Natural killer cell treated with Interleukin-12 subunit alpha and Interleukin-12 subunit beta and Interleukin-15 and Interleukin-18, amount 100 ng/mL, for 72 hours (primary cell): Measurements from ENCODE around the gene FALEC. TPM values are rescaled to one million over a fixed set of nuclear protein-coding genes. Genes with fewer than 3 reads are reported as not detected.

Experiments used
- ATAC-seq, 2 donors: fragments of 150-1000 bp; cut with Tn5 transposase in 1 of 2; sonication (Bioruptor Pico), chemical (Tn5 transposase) in 1 of 2; 2 replicates each; pipeline ENCODE4 v1.10.0; 2021
- DNase-seq: peaks from one replicate; pipeline ENCODE4 v3.0.0; 2022; ENCODE audit warnings: low spot score
- H3K27ac Mint-ChIP-seq, 2 donors: 1 replicate in 1 of 2; 2 replicates in 1 of 2; pipeline ENCODE4 v1.8.0; 2022; ENCODE audit warnings: mixed read lengths in 2 of 2, mild to moderate bottlenecking in 1 of 2, moderate library complexity in 1 of 2
- H3K27me3 Mint-ChIP-seq, 2 donors: 1 replicate in 1 of 2; 2 replicates in 1 of 2; pipeline ENCODE4 v1.8.0; 2022; ENCODE audit warnings: mixed read lengths in 2 of 2
- H3K36me3 Mint-ChIP-seq: one replicate; pipeline ENCODE4 v1.8.0; 2022; ENCODE audit warnings: mixed read lengths
- H3K4me1 Mint-ChIP-seq, 2 donors: 1 replicate in 1 of 2; 2 replicates in 1 of 2; pipeline ENCODE4 v1.8.0; 2022; ENCODE audit warnings: low read depth in 2 of 2, mixed read lengths in 2 of 2, mild to moderate bottlenecking in 1 of 2
- H3K4me3 Mint-ChIP-seq: one replicate; pipeline ENCODE4 v1.8.0; 2022; ENCODE audit warnings: mixed read lengths
- H3K9me3 Mint-ChIP-seq: 2 replicates; pipeline ENCODE4 v1.8.0; 2022; ENCODE audit warnings: mixed read lengths
- total RNA-seq, 2 donors: library from RNA; stranded (reverse); gene quantifications; one replicate each; pipeline ENCODE4 v1.2.3, GENCODE V29; 2022

Gene FALEC
- total RNA-seq, 2 donors from 2014 or later, result not detected

DNA sequence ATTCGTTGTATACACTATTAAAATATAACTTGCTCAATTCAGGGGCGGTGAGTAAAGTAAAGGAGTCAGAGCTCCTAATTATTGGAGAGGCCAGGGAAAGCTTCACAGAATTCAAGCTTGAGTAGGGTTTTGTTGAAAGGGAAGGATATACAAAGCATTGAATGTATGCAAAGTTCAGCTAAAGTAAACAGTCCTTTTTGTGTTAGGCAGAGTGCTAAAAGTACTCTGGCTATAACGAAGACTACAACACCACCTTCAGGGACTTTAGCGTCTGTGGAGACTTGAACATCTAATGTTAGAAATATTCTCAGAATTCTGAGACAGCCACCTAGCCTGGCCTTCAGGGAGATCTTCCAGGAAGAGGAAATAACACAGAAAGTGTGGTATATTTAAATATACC, 1.1 kb downstream of the FALEC start:
- H3K27me3 Mint-ChIP-seq, result no peaks in the 10 kb centered on the region
- H3K4me1 Mint-ChIP-seq, result peaks cover 9 to 12% of the 10 kb centered on the region in 2 donors
- DNase-seq, result no peak
- no peak for ATAC-seq
- no peaks in the 10 kb centered on the region for H3K36me3 Mint-ChIP-seq
- H3K9me3 Mint-ChIP-seq, result no peaks in the 10 kb centered on the region
- H3K27ac Mint-ChIP-seq, result peak overlapping the region in 1 of 2 donors; percentile 74
- H3K4me3 Mint-ChIP-seq, result peak overlapping the region; percentile 80

GRCh38 chr1:150521196-150521968, 5.8 kb downstream of the FALEC start:
- Mint-ChIP-seq H3K27ac (no peak overlapping the region), H3K4me3 (no peak overlapping the region), H3K27me3 (no peaks in the 10 kb centered on the region), H3K36me3 (no peaks in the 10 kb centered on the region), H3K9me3 (no peaks in the 10 kb centered on the region), H3K4me1 (peaks cover 3% of the 10 kb centered on the region in 2 donors)
- DNase-seq (peak; percentile 49), ATAC-seq (no peak)

DNA sequence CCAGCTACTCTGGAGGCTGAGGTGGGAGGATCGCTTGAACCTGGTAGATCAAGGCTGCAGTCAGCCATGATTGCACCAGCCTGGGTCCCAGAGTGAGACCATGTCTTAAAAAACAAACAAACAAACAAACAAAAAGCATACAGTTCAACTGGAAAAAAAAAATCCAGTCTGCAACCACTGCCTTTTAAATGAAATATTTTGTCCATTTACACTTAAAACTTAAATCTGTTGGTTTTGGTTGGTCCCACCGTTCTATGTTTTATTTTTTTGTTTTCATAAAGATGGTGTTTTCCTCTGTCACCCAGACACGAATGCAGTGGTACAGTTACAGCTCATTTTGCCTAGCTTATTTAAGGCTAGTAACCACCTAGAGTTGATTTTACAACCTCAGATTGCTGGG, 9.8 kb downstream of the FALEC start:
- H3K4me3 Mint-ChIP-seq, result no peak overlapping the region
- DNase-seq, result peak; percentile 3

DNA sequence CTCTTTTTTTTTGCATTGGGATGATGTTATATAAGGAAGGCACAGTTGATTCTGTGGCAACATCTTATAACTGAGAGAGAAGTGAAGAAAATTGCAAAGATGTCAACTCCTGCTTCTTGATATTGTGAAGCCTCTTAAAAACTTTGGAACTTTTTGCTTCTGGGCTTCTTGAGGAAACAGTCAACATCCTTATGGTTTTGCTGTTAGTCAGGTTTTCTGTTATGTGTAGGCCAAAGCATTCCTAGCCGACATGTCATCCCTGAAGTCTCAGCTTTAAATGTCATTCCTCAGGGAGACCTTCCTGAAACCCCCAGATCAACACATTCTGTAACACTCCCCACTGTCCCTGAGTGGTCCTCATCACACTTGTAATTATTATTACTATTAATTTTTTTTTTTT, 12.6 kb downstream of the FALEC start:
- Mint-ChIP-seq H3K4me1 (peaks cover 0 to 4% of the 10 kb centered on the region in 2 donors), H3K9me3 (no peaks in the 10 kb centered on the region), H3K4me3 (no peak overlapping the region), H3K27me3 (no peaks in the 10 kb centered on the region), H3K27ac (no peak overlapping the region), H3K36me3 (no peaks in the 10 kb centered on the region)
- DNase-seq (peak; percentile 8), ATAC-seq (no peak)

More for the DNA sequence above, 9.8 kb downstream of the FALEC start:
- Mint-ChIP-seq H3K4me1 (no peaks in the 10 kb centered on the region), H3K36me3 (no peaks in the 10 kb centered on the region), H3K27ac (no peak overlapping the region), H3K9me3 (no peaks in the 10 kb centered on the region), H3K27me3 (no peaks in the 10 kb centered on the region)
- ATAC-seq, result no peak

DNA sequence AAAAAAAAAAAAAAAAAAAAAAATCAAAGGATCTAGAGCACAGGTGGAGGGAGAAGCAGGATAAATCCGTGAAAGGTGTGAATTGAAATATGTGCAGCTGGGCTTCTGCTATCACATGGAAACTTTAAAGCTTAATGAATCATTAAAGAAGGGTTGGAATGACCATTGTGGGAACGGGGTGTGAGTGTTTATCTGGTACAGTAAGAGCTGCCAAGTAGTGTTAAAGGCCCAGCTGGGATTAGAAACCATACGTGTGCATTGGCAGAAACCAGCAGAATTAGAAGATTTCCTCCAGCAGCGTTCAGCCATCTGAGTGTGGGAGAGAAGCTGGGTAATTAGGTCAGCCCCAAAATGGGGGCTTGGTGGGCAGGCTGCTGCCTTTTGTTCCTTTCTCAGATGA, 13.5 kb downstream of the FALEC start:
- DNase-seq (no peak), ATAC-seq (no peak)
- peaks cover 0 to 4% of the 10 kb centered on the region in 2 donors for H3K4me1 Mint-ChIP-seq
- H3K27ac Mint-ChIP-seq, result no peak overlapping the region
- no peaks in the 10 kb centered on the region for H3K27me3 Mint-ChIP-seq
- no peak overlapping the region for H3K4me3 Mint-ChIP-seq
- no peaks in the 10 kb centered on the region for H3K36me3 Mint-ChIP-seq
- no peaks in the 10 kb centered on the region for H3K9me3 Mint-ChIP-seq

DNA sequence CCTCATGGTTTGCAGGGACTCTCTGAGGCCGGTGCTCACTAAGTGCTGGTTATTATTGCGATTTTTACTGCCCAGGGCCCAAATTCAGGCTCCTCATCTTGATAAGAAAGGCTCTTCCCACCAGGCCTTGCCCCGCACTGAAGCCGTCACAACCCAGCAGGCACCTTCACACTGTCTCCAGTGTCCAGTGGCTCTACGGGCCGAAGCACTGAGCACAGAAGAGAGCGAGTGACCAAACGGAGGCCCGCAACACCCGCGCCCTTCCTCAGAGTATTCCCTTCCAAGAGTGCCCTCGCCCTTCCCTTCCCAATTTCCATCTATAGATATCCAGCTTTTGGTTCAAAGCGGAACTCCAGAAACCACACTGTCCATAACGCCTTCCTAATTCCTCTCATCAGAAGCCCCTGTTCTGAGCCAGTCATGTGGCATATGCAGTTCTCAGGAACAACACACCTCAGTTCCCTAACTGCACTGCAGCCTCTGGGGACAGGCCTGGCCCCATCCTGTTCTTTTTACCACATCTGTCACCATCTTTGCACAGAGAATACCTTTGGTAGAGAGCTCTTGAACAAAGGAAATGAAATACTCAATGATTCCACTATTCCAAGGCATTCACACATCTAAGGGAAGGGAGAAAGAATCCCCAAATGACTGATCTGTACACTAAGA, 15.1 kb downstream of the FALEC start:
- no peak overlapping the region for H3K27ac Mint-ChIP-seq
- DNase-seq (peak; percentile 46), ATAC-seq (no peak)
- H3K4me3 Mint-ChIP-seq, result no peak overlapping the region
- H3K36me3 Mint-ChIP-seq, result no peaks in the 10 kb centered on the region
- H3K9me3 Mint-ChIP-seq, result no peaks in the 10 kb centered on the region
- H3K27me3 Mint-ChIP-seq, result no peaks in the 10 kb centered on the region
- peaks cover 0 to 4% of the 10 kb centered on the region in 2 donors for H3K4me1 Mint-ChIP-seq

GRCh38 chr1:150532860-150533259, 17.3 kb downstream of the FALEC start:
- Mint-ChIP-seq H3K9me3 (no peaks in the 10 kb centered on the region), H3K4me1 (peaks cover 0 to 4% of the 10 kb centered on the region in 2 donors), H3K27me3 (no peaks in the 10 kb centered on the region), H3K36me3 (no peaks in the 10 kb centered on the region), H3K4me3 (no peak overlapping the region), H3K27ac (no peak overlapping the region)
- ATAC-seq (no peak), DNase-seq (no peak)

GRCh38 chr1:150534002-150534401, 18.4 kb downstream of the FALEC start:
- no peak for ATAC-seq
- DNase-seq, result peak; percentile 12
- H3K4me3 Mint-ChIP-seq, result no peak overlapping the region
- H3K36me3 Mint-ChIP-seq, result no peaks in the 10 kb centered on the region
- peaks cover 0 to 4% of the 10 kb centered on the region in 2 donors for H3K4me1 Mint-ChIP-seq
- H3K9me3 Mint-ChIP-seq, result no peaks in the 10 kb centered on the region
- no peak overlapping the region for H3K27ac Mint-ChIP-seq
- no peaks in the 10 kb centered on the region for H3K27me3 Mint-ChIP-seq

- ATAC-seq, result no peak
These were observed 20.1 kb downstream of the FALEC start for GRCh38 chr1:150535511-150536287.

GRCh38 chr1:150536836-150537731, 21.5 kb downstream of the FALEC start:
- ATAC-seq (no peak), DNase-seq (peak; percentile 47)
- Mint-ChIP-seq H3K9me3 (no peaks in the 10 kb centered on the region), H3K36me3 (no peaks in the 10 kb centered on the region), H3K4me1 (peaks cover 0 to 4% of the 10 kb centered on the region in 2 donors), H3K27me3 (no peaks in the 10 kb centered on the region), H3K4me3 (no peak overlapping the region), H3K27ac (no peak overlapping the region)

More at GRCh38 chr1:150535511-150536287, 20.1 kb downstream of the FALEC start:
- Mint-ChIP-seq H3K27me3 (no peaks in the 10 kb centered on the region), H3K4me1 (peaks cover 0 to 4% of the 10 kb centered on the region in 2 donors), H3K4me3 (no peak overlapping the region), H3K27ac (no peak overlapping the region), H3K36me3 (no peaks in the 10 kb centered on the region), H3K9me3 (no peaks in the 10 kb centered on the region)
- peak; percentile 53 for DNase-seq

- ATAC-seq, result no peak
- Mint-ChIP-seq H3K27ac (no peak overlapping the region), H3K4me1 (no peaks in the 10 kb centered on the region), H3K4me3 (no peak overlapping the region), H3K27me3 (no peaks in the 10 kb centered on the region), H3K9me3 (no peaks in the 10 kb centered on the region), H3K36me3 (no peaks in the 10 kb centered on the region)
- DNase-seq, result peak; percentile 40
These were observed 22.5 kb downstream of the FALEC start for GRCh38 chr1:150537732-150538684.

GRCh38 chr1:150543500-150544143, 28.1 kb downstream of the FALEC start:
- no peaks in the 10 kb centered on the region for H3K9me3 Mint-ChIP-seq
- no peak overlapping the region for H3K27ac Mint-ChIP-seq
- DNase-seq (peak; percentile 22), ATAC-seq (no peak)
- peaks cover 5 to 9% of the 10 kb centered on the region in 2 donors for H3K27me3 Mint-ChIP-seq
- H3K4me3 Mint-ChIP-seq, result no peak overlapping the region
- H3K36me3 Mint-ChIP-seq, result no peaks in the 10 kb centered on the region
- H3K4me1 Mint-ChIP-seq, result peaks cover 4 to 6% of the 10 kb centered on the region in 2 donors
